Neutrophil (primary cell): ENCODE results near the gene CDC42BPB.
"Not testable (repeated sequence)": the region's sequence is repeated elsewhere in the genome, so short reads cannot be mapped to it uniquely, and the experiment has no call there.

Experiments used
- H3K27ac ChIP-seq: fragments of 200-600 bp; sonication (generic); 2 replicates; pipeline ENCODE4 v1.5.1; 2016; ENCODE audit warnings: mild to moderate bottlenecking, moderate library complexity
- H3K27me3 ChIP-seq: fragments of 200-600 bp; sonication (generic); 2 replicates; pipeline ENCODE4 v1.6.0; 2016; ENCODE audit warnings: mild to moderate bottlenecking
- H3K36me3 ChIP-seq: fragments of 200-600 bp; sonication (generic); 2 replicates; pipeline ENCODE4 v1.5.1; 2017
- H3K4me1 ChIP-seq, 2 experiments: fragments of 200-600 bp in 1 of 2; sonication (generic) in 1 of 2; 1 replicate in 1 of 2; 2 replicates in 1 of 2; pipeline versions ENCODE4 v1.5.1 to v1.6.1; 2013 to 2016; ENCODE audit warnings: low read depth in 1 of 2, low read length in 1 of 2, mild to moderate bottlenecking in 1 of 2, moderate library complexity in 1 of 2; ENCODE audit not compliant: control insufficient read depth in 1 of 2, insufficient read depth in 1 of 2
- H3K4me3 ChIP-seq, 2 experiments: fragments of 200-600 bp in 1 of 2; sonication (generic) in 1 of 2; 1 replicate in 1 of 2; 2 replicates in 1 of 2; pipeline ENCODE4 v1.5.1; 2013 to 2016; ENCODE audit warnings: low read depth in 1 of 2, low read length in 1 of 2, mild to moderate bottlenecking in 1 of 2, moderate library complexity in 1 of 2
- H3K9me3 ChIP-seq: fragments of 200-600 bp; sonication (generic); 2 replicates; pipeline ENCODE4 v1.5.1; 2016
- TF ChIP-seq, protein P1 (sequence below): fragments of 200-600 bp; sonication (generic); IDR thresholded peaks from 2 replicates; pipeline ENCODE4 v1.5.1; 2016; ENCODE audit warnings: antibody characterized with exemption

CDC42BPB gene

DNA sequence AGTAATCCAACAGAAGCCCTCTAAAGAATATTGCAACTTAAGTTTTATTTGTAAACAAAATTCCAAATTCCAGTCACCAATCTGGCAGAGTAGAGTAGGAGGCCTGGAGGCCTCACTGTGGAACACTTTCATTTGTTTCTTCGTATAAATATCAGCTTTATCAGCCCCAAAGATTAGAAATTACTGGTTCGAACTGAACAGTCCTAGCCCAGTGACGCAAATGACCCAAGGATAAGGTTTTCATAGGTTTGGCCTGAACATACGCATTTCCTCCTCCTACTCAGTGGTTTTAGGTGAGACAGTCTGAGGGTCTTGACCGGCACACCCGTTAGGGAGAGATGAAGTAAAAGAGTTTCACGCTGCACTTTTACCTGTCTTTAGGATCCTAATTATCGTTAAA is 1.7 kb downstream of the CDC42BPB start:
- TF ChIP-seq, protein P1, sequence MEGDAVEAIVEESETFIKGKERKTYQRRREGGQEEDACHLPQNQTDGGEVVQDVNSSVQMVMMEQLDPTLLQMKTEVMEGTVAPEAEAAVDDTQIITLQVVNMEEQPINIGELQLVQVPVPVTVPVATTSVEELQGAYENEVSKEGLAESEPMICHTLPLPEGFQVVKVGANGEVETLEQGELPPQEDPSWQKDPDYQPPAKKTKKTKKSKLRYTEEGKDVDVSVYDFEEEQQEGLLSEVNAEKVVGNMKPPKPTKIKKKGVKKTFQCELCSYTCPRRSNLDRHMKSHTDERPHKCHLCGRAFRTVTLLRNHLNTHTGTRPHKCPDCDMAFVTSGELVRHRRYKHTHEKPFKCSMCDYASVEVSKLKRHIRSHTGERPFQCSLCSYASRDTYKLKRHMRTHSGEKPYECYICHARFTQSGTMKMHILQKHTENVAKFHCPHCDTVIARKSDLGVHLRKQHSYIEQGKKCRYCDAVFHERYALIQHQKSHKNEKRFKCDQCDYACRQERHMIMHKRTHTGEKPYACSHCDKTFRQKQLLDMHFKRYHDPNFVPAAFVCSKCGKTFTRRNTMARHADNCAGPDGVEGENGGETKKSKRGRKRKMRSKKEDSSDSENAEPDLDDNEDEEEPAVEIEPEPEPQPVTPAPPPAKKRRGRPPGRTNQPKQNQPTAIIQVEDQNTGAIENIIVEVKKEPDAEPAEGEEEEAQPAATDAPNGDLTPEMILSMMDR = no peak
- Histone ChIP-seq H3K4me1 (peaks cover 0 to 9% of the 10 kb centered on the region in 2 experiments), H3K27me3 (peaks cover 99% of the 10 kb centered on the region), H3K36me3 (no peaks in the 10 kb centered on the region), H3K9me3 (no peaks in the 10 kb centered on the region), H3K4me3 (no peak overlapping the region), H3K27ac (no peak overlapping the region)

DNA sequence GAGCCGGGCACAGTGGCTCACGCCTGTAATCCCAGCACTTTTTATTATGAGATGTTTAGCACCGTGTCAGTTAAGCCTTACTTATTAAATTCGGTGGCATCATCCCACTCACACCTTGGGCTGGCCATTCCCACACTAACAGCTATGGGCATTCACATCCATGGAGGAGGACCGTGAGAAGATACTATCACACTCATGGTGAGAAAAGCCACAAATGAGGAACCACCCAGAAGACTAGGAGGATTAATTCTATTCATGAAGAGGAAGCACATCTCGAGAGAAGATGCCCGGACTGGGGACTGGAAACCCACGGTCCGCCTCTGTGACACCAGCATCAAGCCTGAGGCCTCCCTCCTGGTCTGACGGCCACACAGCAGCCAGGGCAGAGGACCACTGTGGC is 4.9 kb downstream of the CDC42BPB start:
- Histone ChIP-seq H3K36me3 (no peaks in the 10 kb centered on the region), H3K27me3 (peaks cover 78% of the 10 kb centered on the region), H3K4me3 (no peak overlapping the region), H3K4me1 (peaks cover 0 to 4% of the 10 kb centered on the region in 2 experiments), H3K27ac (no peak overlapping the region), H3K9me3 (no peaks in the 10 kb centered on the region)
- TF ChIP-seq, protein P1 = no peak

DNA sequence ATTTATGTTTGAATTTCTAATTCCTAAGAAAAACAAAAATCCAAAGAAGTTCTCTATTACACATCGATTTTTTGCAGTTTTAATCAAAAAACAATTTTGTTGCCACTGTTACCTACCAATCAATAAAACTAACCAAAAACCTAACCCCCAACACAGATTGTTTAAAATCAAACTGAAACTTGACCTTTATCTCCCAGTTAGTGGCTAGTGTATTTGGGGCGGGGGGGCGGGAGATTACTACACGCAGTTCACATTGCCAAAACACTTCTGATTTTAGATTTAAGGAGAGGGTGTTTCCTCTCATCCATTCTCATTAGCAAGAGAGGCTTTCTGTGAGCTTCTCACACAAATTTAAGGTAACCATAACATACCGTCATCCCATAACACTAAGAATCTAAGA is 6.4 kb downstream of the CDC42BPB start:
- H3K9me3 ChIP-seq = no peaks in the 10 kb centered on the region
- no peaks in the 10 kb centered on the region for H3K4me1 ChIP-seq
- no peak overlapping the region for H3K4me3 ChIP-seq
- no peak overlapping the region for H3K27ac ChIP-seq
- TF ChIP-seq, protein P1 = no peak
- no peaks in the 10 kb centered on the region for H3K36me3 ChIP-seq
- H3K27me3 ChIP-seq = peaks cover 72% of the 10 kb centered on the region

DNA sequence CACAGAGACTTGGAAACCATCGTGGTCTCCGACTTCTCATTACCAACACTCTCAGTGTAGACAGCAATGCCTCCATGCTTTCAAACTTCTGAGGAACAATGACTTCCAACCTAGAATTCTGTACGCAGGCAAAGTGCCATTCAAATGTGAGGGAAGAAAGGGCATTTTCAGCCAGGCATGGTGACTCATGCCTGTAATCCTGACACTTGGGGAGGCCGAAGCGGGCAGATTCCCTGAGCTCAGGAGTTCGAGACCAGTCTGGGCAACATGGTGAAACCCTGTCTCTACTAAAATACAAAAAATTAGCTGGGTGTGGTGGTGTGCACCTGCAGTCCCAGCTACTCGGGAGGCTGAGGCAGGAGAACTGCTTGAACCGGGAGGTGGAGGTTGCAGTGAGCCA is 9.9 kb downstream of the CDC42BPB start:
- H3K9me3 ChIP-seq, H3K4me3 ChIP-seq, H3K27ac ChIP-seq, H3K36me3 ChIP-seq, H3K4me1 ChIP-seq: not testable (repeated sequence)
- H3K27me3 ChIP-seq = peaks cover 71% of the 10 kb centered on the region

DNA sequence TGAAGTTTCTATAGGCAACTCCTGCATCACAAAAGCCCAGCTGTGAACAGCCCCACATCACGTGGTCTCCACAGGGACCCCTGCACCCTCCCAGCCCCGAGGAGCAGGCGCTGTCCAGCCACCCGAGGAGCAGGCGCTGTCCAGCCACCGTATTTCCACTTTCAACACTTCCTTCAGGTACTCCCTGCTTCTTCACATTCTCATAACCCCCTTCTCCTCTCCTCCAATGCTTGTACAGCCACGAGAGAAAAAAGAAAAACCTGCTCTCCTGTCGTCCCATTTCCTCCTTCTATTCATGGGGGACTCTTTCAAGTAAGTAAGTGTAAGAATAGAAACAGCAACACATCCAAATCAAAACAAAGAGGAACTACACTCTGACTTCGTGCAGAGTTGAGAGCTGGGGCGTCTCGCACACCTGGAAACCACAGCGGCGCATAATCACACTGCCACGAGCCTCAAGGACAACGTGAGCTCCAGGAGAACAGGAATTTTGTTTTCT is 11.9 kb downstream of the CDC42BPB start:
- Histone ChIP-seq H3K4me1 (no peaks in the 10 kb centered on the region), H3K36me3 (no peaks in the 10 kb centered on the region), H3K9me3 (no peaks in the 10 kb centered on the region), H3K27ac (no peak overlapping the region), H3K27me3 (peaks cover 52% of the 10 kb centered on the region), H3K4me3 (no peak overlapping the region)
- TF ChIP-seq, protein P1 = no peak

DNA sequence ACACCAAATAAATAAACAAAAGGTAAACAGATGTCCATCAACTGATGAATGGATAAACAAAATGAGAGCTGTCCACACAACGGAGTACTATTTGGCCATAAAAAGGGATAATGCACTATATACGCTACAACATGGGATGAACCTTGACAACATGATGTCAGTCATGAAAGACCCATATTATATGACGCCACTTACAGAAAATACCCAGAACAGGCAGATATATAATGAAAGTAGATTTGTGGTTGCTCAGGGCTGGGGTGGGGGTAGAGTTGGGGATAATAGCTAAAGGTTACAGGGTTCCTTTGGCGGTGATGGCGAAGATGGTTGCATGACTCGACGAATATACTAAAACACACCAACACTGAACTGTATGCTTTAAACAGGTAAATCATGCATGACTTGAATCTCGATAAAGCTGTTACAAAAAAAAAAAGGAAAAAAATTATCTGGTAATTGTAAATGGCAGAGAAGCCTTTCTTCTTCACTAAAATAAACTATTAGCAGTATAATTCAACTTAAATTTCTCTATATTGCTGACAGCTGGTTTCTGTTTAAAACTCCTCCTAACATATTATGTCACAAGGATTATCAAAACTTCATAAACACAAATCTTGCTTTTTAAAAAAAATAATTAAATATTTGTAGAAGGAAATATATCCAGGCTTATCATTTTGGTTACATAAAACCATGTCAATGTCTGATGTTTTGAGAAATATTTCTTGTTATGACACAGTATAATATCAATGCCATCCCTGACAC is 13.9 kb downstream of the CDC42BPB start:
- Histone ChIP-seq H3K9me3 (no peaks in the 10 kb centered on the region), H3K4me1 (no peaks in the 10 kb centered on the region), H3K4me3 (no peak overlapping the region), H3K27me3 (peaks cover 43% of the 10 kb centered on the region), H3K27ac (no peak overlapping the region), H3K36me3 (no peaks in the 10 kb centered on the region)
- TF ChIP-seq, protein P1 = no peak
